ENCODE results near the gene PPP2R3B.
"Not testable (repeated sequence)": the region's sequence is repeated elsewhere in the genome, so short reads cannot be mapped to it uniquely, and the experiment has no call there.

PPP2R3B gene

DNA sequence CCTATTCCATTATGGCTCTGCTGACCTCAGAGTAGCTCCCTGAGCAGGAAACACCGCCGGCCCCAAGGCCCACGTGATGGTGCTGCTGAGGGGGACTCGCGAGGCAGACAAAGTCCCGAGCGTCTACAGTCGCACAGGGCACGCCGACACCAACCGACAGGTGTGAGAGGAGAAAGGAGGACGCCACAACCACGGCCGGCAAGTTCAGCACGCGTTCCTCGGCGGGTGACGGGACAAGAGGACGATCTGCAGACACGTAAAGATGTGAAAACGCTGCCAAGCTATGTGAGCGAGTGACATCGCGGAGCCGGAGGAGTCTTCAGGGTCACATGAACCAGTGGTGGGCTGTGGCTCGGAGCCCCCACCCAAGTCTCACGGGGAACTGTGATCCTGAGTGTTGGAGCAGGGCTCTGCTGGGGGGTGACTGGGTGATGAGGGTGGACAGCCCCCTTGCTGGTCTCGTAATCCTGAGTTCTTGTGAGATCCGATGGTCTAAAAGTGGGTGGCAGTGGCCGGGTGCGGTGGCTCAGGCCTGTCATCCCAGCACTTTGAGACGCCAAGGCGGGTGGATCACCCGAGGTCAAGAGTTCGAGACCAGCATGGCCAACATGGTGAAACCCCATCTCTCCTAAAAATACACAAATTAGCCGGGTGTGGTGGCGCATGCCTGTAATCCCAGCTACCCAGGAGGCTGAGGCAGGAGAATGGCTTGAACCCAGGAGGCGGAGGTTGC, 34.0 kb downstream of the PPP2R3B start:
- DNase-seq: no peak

GRCh38 chrX:352181-352580, 34.5 kb downstream of the PPP2R3B start:
- DNase-seq: no peak

DNA sequence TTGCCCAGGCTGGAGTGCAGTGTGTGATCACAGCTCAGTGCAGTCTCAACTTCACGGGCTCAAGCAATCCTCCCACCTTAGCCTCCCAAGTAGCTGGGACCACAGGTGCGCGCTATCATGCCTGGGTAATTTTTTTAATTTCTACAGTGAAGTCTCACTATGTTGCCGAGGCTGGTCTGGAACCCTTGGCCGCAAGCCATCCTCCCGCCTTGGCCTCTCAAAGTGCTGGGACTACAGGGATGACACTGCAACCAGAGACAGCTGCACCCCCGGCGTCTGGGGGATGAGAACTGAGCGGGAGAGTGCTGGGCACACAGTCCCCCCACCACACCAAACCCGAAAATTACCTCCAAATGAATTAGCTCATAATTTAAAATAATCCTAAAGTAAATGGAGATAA, 35.0 kb downstream of the PPP2R3B start:
- DNase-seq: no peak

GRCh38 chrX:351324-351641, 35.4 kb downstream of the PPP2R3B start:
- not testable (repeated sequence) for DNase-seq

DNA sequence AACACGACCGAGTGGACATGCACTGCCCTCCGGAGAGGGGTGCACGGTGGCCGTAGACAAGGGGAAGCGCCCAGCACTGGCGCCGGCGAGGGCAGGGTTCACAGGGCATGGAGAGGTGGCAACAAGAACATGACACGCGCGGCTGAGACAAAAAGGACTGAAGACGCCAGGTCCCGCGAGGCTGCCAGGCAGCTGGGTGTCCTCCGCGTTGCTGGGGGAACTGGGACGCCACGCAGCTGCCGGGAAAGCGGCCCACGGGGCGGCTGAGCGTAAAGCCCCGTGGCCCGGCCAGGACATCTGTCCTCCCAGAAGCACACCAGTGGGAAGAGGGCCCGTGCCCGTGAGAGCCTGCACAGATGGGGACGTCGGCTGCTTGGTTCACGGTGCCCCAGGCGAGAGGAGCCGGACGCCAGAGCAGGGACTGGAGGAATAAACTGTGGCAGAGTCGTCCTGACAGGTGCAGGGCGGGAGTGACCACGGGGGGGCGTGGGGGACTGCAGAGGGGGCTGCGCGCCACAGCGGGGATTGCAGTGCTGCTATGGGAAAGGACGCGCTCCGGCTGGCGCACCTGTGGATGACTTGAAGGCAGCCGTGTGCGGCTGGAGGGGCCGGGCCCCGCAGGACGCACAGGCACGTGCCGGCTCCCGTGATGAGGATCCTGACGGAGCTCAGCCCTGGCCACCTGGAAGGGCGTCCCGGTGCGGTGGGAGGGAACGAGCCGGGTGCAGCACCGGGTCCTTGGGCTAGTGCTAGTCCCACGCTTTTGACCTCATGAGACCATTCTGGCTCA, 36.0 kb downstream of the PPP2R3B start:
- DNase-seq: no peak

DNA sequence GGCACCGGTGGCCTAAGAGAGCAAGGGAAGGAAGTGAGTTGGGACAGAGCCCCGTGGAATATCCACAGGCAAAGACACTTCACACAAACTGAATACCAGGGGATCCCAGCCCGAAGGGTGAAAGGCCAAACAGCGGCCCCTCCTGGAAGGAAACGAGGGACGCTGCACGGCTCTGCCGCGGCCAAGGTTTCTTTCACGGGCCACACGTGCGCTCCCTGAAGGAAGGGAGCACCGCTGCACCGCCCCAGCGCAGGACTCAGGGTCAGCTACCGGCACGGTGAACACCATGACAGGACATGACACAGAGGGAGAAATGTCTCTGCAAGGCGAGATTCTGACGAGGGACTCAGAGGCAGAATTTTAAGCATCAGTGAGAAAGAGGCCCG, 36.6 kb downstream of the PPP2R3B start:
- no peak for DNase-seq

GRCh38 chrX:349702-350101, 37.0 kb downstream of the PPP2R3B start:
- no peak for DNase-seq

- DNase-seq: no peak
Measured at GRCh38 chrX:349196-349595, 37.5 kb downstream of the PPP2R3B start.

- no peak for DNase-seq
Measured at GRCh38 chrX:348461-349117, 38.1 kb downstream of the PPP2R3B start.

DNA sequence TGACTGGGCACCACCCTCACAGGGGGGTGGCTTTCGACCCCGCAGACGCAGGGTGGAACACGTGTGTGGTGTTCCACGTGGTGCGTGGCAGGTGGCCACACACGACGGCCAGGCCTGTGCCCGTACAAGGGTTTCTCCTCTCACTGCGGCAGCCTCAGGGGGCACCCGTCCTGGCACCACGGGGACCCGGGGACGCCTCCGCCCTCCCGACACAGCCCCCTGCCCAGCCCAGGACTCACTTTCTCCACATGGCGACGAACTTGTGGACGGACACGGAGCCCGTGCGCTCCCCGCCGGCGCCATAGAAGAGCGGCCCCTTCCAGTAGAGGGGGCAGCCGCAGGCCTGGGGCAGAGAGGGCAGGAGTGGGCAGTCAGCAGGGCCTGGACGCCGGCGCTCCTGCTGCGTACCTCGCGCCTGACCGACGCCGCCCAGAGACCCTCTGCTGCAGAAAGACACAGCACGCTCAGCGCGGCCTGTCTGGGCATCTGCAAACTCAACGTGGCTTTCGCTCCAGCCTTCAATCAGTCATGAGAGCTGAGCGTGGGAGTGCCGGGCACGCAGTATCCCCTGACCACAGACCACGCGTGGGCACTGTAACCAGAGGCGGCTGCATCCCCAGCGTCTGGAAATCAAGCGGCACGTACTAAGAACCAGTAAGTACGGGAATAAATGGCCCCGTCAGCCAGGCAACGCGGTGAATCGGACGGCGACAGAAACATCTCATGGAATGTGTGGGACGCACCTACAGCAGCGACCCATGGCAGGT, 39.2 kb downstream of the PPP2R3B start:
- DNase-seq: no peak

DNA sequence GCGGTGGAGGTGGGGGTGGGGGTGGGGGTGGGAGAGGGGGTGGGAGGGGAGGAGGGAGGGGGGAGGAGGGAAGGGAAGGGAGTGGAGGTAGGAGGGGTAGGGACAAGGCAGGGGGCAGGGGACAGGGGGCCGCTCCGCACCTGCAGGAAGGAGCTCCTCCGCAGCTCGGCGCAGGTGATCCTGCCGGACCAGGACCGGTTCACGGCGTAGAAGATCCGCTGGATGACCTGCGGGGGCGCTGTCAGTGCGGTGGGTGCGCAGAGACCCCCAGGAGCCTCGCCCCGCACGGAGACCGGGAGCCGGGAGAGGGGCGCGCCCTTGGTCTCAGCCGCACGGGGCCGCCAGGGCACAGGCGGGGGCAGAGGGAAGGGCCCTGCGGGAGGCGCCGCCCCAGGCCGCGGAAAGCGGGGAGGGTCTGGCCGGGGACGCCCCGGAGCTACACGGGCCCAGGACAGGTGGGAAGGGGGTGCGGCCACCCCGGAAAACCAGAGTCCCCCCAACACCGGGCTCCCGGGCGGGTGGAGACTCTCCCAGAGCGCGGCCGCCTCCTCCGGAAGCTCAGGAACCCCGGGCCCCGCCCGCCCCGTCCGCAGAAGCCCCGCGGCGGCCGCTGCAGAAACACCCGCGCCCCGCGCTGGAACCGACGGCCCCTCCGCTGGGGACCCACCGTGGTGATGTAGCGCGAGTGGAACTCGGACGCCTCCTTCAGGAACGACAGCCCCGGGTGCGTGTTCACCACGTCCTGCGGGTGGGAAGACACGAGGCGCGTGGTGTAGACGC, 40.5 kb downstream of the PPP2R3B start:
- DNase-seq: no peak

DNA sequence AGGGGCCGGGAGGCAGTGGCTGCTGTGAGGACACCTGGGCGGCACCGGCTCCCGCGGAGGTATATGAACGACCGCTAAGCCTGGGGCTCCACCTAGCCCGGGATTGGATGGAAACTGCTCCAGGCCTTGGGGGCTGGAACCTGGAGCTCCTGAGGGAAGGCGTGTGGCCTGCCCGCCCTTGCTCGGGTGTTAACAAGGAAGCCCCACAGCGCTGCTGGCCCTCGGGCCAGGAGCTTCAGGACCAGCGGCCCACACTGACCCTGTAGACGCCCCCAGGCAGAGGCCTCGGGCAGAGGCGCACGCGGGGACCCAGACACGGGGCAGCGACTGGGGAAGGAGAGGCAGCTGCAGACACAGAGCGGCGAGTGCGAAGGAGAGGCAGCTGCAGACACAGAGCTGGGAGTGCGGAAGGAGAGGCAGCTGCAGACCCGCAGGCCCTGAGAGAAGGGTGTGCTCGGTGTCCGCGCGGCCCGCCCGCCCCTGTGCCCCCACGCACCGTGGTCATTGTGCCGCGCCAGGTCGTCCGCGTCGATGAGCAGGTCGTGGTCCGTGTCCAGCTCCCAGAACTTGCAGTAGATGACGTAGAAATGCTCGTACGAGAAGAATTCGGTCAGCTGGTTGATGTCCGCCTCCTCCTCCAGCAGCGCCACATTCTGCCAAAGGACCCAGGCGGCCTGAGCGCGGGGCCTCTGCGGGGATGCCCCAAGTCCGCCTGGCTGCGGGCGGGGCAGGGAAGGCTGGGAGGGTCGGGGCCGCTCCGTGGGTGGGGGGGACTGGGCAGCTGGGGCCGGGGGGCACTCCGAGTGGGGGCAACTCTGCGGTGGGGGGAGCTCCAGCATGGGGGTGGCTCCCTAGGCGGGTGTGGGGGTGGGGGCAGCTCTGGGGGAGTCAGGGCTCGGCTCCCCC, 41.4 kb downstream of the PPP2R3B start:
- no peak for DNase-seq

DNA sequence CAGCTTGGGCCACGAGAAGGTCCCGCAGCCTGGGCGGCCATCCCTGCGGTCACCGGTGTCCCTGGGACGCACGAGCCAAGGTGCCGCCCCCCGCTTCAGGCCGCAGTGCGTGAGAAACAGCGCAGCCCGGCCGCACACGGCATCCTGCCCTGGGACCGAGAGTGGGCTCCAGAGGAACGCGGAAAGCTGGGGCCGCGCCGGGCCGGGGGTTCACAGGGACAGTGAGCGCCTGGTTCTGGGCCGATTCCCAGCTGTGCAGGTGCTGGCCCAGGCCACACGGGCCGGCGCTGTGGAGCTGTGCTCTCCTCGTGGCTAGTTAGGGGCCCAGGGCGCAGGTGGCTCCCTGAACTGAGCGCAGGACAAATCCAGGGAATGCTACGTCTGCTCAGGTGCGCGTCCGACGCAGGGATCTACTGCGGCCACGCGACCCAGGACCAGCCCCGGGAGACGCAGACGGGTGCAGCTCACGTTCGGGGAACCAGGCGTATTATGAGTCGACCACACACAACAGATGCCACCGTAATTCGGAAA, 42.3 kb downstream of the PPP2R3B start:
- no peak for DNase-seq

DNA sequence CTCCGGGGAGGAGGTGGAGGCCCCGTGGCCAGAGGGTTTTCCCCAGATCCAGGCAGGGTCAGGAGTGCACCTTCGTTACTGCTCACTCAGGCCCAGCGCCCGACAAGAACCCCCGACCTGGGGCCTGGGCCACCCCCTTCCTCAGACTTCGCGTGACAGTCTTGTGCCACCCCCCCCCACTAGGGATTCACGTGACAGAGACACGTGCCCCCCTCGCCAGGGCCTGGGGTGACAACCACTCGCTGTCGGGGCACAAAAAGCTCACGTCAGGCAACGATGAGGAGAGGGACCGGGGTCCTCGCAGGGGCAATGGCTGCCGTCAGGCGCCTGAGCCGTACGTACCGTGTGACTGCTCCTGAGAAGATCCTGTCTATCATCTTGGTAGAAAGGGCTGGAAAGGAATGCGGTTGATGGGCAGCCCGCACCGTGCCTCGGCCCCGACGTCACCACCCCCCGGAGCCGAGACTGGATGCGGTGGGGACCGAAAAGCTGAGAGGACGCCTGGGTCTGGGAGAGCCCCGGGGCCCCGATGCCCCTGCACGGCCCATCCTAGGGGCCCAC, 45.1 kb downstream of the PPP2R3B start:
- DNase-seq: no peak

DNA sequence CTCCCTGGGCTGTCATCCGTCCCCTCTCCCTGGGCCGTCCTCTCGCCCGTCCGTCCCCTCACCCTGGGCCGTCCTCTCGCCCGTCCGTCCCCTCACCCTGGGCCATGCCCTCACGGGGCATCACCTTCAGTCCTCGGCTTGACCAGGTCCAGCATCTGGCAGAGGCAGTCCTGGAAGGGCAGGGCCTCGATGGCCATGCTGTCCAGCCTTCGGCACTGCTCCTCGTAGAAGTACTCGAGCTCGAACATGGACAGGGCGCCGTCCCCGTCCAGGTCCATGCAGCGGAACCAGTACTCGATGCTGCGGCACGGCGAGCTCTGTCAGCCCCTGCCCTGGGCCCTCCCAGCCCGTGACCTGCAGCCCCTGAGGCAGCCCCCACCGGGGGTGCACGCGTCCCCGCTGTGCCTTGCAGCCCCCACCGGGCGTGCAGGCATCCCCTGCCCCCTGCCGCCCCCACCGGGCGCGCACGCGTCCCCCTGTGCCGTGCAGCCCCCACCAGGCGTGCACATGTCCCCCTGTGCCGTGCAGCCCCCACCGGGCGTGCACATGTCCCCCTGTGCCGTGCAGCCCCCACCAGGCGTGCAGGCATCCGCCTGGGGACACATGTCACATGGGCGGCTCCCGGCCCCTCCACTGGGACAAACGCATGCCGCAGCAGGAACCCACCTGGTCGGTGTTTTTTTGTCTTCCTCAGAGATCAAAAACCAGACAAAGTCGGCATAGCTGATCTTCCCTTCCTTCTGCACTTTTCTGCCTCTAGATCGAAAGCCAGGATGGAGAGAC, 45.9 kb downstream of the PPP2R3B start:
- no peak for DNase-seq

- no peak for DNase-seq
Measured at GRCh38 chrX:340121-340520, 46.6 kb downstream of the PPP2R3B start.

DNA sequence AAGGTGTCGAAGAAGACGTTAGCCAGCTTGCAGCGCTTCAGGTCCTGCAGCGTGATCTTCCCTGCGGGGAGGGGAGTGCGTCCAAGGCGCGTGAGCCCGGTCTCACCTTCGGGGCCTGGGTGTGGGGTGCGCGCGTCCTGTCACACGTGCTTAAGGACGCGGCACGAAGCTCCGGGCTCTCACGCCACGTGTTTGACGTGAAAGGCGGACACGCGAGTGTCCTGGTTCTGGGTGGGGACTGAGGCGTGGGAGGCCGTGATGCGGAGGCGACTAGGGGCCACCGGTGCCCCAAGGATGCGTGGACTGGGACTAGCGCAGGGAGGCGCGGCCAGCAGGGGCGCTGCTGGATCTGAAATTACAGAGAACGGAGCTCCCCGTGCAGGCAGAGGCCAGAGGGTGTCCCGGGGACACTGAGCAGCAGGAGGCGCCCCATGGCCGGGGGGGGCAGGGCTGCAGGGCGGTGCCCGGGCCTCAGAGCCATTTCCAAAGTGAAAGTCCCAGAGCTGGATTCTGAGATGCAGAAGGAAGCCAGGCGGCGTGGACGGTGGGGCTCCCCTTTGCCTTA, 47.8 kb downstream of the PPP2R3B start:
- no peak for DNase-seq

DNA sequence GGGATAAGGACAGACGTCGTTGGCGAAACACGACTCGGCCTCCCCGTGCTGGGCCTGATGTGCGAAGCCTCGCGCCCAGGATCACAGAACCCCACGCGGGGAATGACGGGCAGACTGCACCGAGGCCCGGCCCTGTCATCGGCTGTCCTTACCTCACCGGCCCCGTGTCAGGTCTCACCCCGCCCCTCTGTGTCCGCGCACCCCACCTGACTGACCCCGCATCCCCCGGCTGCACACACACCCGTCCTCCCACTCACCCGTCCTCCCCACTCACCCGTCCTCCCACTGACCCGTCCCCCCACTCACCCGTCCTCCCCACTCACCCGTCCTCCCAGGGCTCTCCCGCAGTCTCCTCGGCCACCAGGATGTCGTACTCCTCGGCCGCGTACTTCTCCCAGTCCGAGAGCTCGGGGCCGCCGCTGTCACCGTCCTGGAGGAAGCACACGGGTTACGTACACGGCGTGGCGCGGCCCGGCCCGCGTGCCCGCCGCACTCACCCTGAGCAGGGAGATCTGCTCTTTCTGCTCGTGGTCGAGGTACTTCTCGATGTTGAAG, 48.3 kb downstream of the PPP2R3B start:
- no peak for DNase-seq

- no peak for DNase-seq
Measured at GRCh38 chrX:337331-337831, 49.3 kb downstream of the PPP2R3B start.
